ENCODE measurements around the gene TMEM86B.

The TMEM86B gene, protein sequence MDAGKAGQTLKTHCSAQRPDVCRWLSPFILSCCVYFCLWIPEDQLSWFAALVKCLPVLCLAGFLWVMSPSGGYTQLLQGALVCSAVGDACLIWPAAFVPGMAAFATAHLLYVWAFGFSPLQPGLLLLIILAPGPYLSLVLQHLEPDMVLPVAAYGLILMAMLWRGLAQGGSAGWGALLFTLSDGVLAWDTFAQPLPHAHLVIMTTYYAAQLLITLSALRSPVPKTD

GRCh38 chr19:55228403-55229031, at the start of gene TMEM86B:
TMEM86B (minus strand) TSS chr19:55228763; CDS start chr19:55228741, 22 bp downstream.
- DNase-seq = no peak

GRCh38 chr19:55277494-55277893, 48.9 kb upstream of the TMEM86B start:
- DNase-seq = no peak

DNA sequence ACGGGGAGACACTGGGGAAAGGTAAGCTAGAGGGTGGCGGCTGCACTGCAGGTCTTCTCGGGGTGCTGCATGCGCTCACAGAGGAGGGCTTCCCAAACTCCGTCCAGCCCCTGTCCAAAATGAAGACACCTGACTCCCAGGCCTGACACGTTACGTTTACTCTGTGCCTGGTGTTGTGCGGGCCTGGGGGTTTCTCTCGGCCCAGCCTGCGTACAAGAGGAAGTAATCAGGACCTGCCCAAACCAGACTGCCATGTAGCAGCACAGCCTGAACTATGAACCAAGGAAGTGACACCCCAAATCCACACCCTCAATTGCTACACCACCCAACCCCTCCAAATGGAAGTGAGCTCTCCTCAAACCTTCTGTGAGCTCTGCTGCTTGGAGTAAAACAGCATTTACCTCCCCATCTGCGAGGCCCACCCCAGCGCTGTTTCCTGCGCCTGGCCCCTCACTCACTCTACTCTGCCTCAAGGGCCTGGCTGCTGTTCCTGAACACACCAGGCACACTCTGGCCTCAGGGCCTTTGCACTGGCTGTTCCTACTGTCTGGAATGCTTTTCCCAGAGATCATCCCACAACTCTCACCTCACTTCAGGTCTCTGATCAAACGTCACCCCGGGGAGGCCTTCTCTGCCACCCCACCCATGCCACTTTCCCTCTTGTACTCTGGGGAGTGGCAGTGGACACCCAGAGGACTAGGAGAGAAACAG, 48.3 kb upstream of the TMEM86B start:
- no peak for DNase-seq

DNA sequence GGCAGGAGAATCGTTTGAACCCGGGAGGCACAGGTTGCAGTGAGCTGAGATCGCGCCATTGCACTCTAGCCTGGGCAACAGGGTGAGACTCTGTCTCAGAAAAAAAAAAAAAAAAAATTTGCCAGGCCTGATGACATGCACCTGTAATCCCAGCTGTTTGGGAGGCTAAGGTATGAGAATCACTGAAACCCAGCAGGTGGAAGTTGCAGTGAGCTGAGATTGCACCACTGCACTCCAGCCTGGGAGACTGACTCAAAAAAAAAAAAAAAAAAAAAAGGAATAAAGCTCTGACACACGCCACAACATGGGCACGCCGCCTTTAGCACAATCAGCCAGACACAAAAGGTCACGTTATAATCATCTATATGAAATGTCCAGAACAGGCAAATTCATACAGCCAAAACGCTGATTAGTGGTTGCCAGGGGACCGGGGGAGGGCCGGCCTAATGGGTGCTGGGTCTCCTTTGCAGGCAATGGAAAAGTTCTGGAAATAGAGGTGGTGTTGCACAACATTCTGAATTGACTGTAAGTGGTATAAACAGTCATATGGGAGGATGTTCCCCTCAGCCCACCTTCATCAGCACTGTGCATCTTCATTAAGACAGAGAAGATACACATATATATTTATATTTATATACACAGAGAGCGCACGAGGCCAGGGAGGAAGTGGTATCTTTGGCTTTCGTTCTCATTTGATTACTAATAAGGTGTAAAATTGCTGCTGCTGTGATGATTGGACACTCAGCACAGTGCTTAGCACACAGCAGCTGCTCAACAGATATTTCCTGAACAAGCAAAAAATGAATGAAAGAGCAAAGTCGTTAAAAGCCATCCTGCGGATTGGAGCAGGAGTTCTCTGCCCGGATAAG, 47.5 kb upstream of the TMEM86B start:
- DNase-seq = no peak

DNA sequence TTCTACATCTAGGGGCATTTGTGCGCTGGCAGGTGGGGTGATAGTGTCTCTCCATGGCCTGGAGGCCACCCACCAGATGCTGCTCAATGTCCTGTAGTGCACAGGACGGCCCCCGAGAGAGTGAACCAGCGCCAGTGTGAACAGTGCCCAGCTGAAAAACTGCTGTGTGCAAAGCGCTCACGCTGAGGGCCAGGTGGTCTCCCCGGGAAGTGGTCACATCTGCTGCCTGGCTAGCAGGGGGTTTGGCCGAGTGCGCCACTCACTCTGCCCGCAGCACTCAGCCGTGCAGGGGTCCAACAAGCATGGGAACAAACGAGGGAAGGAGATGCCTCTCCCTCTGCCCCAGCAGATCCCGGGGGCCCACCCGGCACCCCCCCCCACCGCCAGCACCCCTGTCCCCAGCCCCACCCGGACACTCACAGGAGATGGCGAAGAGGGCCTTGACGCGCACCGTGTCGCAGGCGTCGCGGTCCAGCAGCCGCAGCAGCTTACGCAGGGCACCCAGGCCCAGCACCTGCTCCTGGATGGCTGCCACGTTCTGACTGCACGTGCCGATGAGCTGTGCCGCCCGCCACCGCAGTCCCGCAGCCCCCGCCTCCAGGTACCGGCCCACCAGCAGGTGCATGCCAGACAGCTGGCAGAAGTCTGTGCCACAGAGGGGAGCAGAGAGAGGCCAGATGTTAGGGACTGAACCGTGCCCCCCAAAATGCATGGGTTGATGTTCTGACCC, 45.6 kb upstream of the TMEM86B start:
- no peak for DNase-seq

DNA sequence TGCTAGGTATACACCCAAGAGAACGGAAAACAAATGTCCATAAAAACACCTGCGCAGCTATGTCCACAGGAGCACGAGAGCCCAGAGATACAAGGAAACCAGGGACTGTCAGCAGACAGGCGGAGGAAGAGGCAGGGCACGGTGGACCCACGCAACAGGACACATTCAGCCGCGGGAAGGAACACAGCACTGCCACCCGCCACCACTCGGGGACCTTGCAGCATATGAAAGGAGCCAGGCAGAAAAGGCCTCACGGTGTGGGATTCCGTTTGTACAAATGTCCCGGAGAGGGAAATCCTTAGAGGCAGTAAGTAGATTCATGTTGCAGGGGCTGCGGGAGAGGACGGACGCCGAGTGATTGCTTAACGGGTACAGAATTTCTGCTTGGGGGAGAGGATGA, 43.6 kb upstream of the TMEM86B start:
- DNase-seq = no peak

DNA sequence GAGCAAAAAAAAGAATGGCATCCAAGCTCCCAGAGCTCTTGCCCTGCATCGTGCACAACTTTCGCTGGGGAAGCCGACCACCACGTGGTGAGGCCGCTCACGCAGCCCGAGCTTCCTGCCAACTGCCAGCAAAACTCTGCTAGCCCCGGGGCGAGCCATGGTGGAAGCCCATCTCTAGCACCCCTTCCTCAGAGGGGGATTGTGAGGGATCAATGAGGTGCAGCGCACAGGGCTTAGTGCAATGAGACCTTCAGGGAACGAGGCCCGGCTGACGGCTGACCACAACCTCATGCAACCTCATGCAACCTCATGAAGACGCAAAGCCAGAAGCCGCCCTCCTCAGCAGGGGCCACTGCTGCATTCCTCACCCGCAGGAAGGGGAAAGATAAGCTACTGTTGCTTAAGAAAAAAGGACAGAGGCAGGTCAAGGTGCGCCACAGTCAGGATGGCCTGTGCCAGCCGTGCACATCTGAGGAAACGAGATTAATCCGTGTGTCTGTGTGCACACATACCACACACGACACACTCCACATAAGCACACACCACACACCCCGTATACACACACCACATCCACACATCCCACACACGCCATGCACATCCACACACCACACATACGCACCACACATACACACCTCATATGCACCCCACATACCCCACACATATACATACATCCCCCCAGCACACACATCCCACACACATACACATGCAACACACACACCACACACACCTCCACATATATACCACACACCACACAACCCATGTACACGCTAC, 41.8 kb upstream of the TMEM86B start:
- no peak for DNase-seq

GRCh38 chr19:55269299-55269698, 40.7 kb upstream of the TMEM86B start:
- no peak for DNase-seq

DNA sequence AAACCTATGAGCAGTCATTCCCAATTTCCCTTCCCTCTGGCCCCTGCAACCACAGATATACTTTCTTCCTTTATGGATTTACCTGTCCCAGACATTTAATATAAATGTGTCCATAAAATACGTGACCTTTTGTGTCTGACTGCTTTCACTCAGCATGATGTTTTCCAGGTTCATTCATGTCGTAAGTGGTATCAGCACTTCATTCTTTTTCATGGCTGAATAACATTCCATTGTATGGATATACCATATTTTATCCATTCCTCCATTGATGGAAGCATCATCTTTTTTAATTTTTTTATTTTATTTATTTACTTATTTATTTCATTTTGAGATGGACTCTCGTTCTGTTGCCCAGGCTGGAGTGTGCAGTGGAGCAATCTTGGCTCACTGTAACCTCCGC, 38.3 kb upstream of the TMEM86B start:
- DNase-seq = no peak

- no peak for DNase-seq
Measured at GRCh38 chr19:55266404-55266803, 37.8 kb upstream of the TMEM86B start.

- no peak for DNase-seq
Measured at GRCh38 chr19:55265723-55266386, 37.3 kb upstream of the TMEM86B start.

GRCh38 chr19:55265173-55265572, 36.6 kb upstream of the TMEM86B start:
- no peak for DNase-seq

DNA sequence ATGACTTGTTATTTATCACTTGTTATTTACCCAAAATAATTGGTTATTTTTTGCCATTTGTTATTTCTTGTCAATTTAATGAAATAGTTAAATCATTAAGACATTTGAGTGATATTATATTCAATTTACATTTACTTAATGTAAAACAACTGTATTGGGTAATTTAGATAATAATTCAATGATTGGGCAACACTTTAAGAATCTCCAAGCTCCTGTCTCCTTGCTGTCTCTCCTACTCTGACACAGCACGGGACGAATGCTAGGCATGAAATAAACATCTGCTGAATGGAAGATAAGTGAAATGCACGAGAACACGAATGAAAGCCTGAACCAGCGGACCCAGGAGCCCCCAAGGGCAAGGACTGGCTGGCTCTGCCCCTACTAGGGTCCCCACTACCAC, 36.0 kb upstream of the TMEM86B start:
- DNase-seq = no peak

GRCh38 chr19:55262359-55262758, 33.8 kb upstream of the TMEM86B start:
- DNase-seq = no peak

DNA sequence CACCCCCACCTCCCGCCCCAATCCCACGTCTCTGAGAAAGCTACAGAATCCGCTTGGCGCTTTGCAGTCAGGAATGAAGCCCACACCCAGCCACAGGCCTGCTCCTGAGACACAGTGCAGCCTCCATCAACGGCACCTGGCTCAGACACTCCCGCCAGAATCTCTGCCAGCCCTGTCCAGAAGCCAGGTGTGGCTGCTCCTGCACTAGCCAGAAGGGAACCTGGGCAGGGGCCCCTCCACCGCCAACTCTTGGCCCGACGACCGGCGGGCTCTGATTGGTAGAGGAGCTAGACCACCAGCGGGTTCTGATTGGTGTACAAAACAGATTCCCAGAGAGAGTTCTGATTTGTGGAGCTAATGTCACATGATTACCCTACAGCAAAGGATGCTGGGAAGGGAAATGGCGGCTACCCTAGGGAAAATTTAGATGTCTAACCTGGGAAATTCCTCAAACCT, 33.1 kb upstream of the TMEM86B start:
- no peak for DNase-seq

DNA sequence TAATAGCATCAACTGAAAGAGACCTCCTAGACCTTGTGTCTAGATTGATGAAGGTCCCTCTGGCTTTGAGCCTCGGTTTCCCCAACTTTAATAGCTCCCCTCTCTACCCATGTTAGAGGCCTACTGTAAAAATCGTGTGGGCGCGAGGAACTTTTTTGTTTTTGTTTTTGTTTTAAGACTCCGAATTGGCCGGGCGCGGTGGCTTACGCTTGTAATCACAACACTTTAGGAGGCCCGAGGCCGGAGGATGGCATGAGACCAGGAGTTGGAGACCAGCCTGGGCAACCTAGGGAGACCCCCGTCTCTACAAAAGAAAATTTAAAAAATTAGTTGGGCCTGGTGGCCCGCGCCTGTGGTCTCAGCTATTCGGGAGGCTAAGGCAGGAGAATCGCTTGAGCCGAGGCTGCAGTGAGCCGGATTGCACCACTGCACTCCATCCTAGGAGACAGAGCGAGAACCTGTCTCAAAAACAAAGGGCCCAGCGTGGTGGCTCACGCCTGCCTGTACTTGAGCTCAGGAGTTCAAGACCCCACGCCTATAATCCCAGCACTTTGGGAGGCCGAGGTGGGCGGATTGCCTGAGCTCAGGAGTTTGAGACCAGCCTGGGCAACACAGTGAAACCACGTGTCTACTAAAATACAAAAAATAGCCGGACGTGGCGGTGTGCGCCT, 31.1 kb upstream of the TMEM86B start:
- DNase-seq = peak; percentile 54

DNA sequence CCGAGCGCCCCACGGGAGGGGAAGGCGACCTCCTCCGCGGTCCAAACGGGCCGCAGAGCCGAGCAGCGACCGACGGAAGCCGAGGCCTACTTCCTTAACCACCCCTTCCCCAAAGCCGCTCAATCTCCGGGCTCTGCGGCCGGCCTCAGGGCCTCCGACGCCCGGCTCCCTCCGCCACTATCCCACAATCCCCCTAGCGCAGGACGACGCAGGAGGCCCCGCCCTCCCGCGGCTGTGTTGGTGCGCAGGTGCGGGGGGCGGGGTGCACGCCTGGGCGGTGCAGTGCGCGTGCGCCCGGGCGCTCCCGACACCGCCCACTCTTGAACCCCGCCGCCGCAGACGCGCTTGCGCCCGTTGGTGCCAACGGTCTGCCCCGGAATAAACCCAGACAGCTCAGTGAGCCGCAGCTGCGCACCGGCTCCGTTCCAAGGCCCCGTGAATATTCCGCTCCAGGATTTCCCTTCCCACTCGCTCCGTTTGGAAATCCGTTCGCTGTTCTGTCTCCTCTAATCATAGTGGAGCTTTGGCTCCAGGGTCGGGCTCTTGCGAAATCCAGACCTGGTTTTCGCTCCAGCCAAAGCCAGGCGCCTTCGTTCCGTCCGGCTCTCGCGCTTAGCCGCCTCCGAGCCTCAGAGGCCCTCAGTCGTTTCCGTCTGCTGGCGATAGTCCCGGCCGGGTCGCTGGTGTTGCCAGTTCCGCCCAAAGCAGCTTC, 30.4 kb upstream of the TMEM86B start, which contains the start of gene PPP6R1:
Gene PPP6R1 (minus strand): TSS at position 190 of the 712 bp plus-strand sequence. CDS start 11,914 bp downstream, outside the sequence.
- DNase-seq = peak; percentile 99

GRCh38 chr19:55258476-55258827, 29.9 kb upstream of the TMEM86B start:
- DNase-seq = peak; percentile 46
